Left kidney (tissue), 2 donors: ENCODE results near the gene TECPR2. TPM values are rescaled to one million over a fixed set of nuclear protein-coding genes. Genes with fewer than 3 reads are reported as not detected.

ENCODE experiments used
- DNase-seq: peaks from one replicate; pipeline ENCODE4 v3.0.0-alpha.2; 2013
- polyA plus RNA-seq: library from polyadenylated mRNA; unstranded; fragments of 120-200 nt; gene quantifications from one replicate; pipeline ENCODE4 v1.2.1, GENCODE V29; 2013; ENCODE audit not compliant: insufficient read length

Gene TECPR2
- polyA plus RNA-seq, 1 donor, result 15.9 TPM

- DNase-seq, result no peak
Measured at GRCh38 chr14:102375119-102375518, 12.4 kb downstream of the TECPR2 start.

GRCh38 chr14:102377696-102378095, 15.0 kb downstream of the TECPR2 start:
- no peak for DNase-seq

- no peak for DNase-seq
Measured at GRCh38 chr14:102378830-102379229, 16.1 kb downstream of the TECPR2 start.

GRCh38 chr14:102387086-102387485, 24.3 kb downstream of the TECPR2 start:
- DNase-seq, result no peak

- no peak for DNase-seq
Measured at GRCh38 chr14:102389246-102389645, 26.5 kb downstream of the TECPR2 start.

- DNase-seq, result no peak
Measured at GRCh38 chr14:102390064-102390855, 27.5 kb downstream of the TECPR2 start.

- no peak for DNase-seq
Measured at GRCh38 chr14:102392506-102392905, 29.8 kb downstream of the TECPR2 start.

- DNase-seq, result no peak
Measured at GRCh38 chr14:102394717-102395375, 32.1 kb downstream of the TECPR2 start.

GRCh38 chr14:102396521-102396920, 33.8 kb downstream of the TECPR2 start:
- DNase-seq, result no peak

- no peak for DNase-seq
Measured at GRCh38 chr14:102403028-102403427, 40.3 kb downstream of the TECPR2 start.

- DNase-seq, result no peak
Measured at GRCh38 chr14:102407258-102407657, 44.5 kb downstream of the TECPR2 start.

- no peak for DNase-seq
Measured at GRCh38 chr14:102408724-102409123, 46.0 kb downstream of the TECPR2 start.

GRCh38 chr14:102415671-102416070, 52.9 kb downstream of the TECPR2 start:
- no peak for DNase-seq

- no peak for DNase-seq
Measured at GRCh38 chr14:102417001-102417431, 54.3 kb downstream of the TECPR2 start.

GRCh38 chr14:102417646-102418045, 54.9 kb downstream of the TECPR2 start:
- no peak for DNase-seq

GRCh38 chr14:102418169-102418852, 55.6 kb downstream of the TECPR2 start:
- no peak for DNase-seq

GRCh38 chr14:102418853-102419240, 56.1 kb downstream of the TECPR2 start:
- no peak for DNase-seq

GRCh38 chr14:102419276-102419675, 56.5 kb downstream of the TECPR2 start:
- no peak for DNase-seq

GRCh38 chr14:102419716-102420115, 57.0 kb downstream of the TECPR2 start:
- no peak for DNase-seq

GRCh38 chr14:102421411-102422057, 58.8 kb downstream of the TECPR2 start:
- DNase-seq, result no peak

GRCh38 chr14:102424520-102424919, 61.8 kb downstream of the TECPR2 start:
- DNase-seq, result no peak

- no peak for DNase-seq
Measured at GRCh38 chr14:102424923-102425322, 62.2 kb downstream of the TECPR2 start.

GRCh38 chr14:102426796-102427195, 64.1 kb downstream of the TECPR2 start:
- DNase-seq, result no peak
